ENCODE measurements around the gene FAM171A2. TPM values are rescaled to one million over a fixed set of nuclear protein-coding genes. Genes with fewer than 3 reads are reported as not detected.

FAM171A2 gene
- polyA plus RNA-seq, 3 donors = not detected

- H3K36me3 Mint-ChIP-seq = peaks cover 44 to 51% of the 10 kb centered on the region in 2 donors
- DNase-seq = no peak
- H3K4me3 Mint-ChIP-seq = peak overlapping the region; percentile 53 to 65
- intact Hi-C loops (cut with micrococcal nuclease) = loop anchor here in 1 of 2 donors (5.0 kb wide), 1 partner anchor 36 kb away; no protein-coding TSS in a partner anchor
- H3K9ac ChIP-seq (ENCODE audit: insufficient read depth, low read length, poor library complexity, severe bottlenecking) = peak overlapping the region; percentile 15
- peaks cover 45 to 48% of the 10 kb centered on the region in 2 donors for H3K36me3 ChIP-seq (replicated peaks in 1 of 2; ENCODE audit: control insufficient read depth in 1 of 2, insufficient read depth in 2 of 2, low read length in 2 of 2)
- peak overlapping the region; percentile 76 for H3K4me2 ChIP-seq (replicated peaks; ENCODE audit: extremely low read depth, low read length, poor library complexity, severe bottlenecking)
- H3K27ac ChIP-seq (ENCODE audit: low read depth in 1 of 2, low read length in 2 of 2) = no peak overlapping the region
- H3K27me3 ChIP-seq (ENCODE audit: control insufficient read depth in 2 of 2, insufficient read depth in 2 of 2, low read length in 2 of 2) = peaks cover 0 to 5% of the 10 kb centered on the region in 2 donors
- H3K4me3 ChIP-seq (replicated peaks in 1 of 3; ENCODE audit: low read depth in 2 of 3, low read length in 3 of 3) = peak overlapping the region in 1 of 3 experiments; percentile 65
- H3K4me1 ChIP-seq (ENCODE audit: control insufficient read depth in 1 of 2, insufficient read depth in 2 of 2, low read length in 2 of 2) = peaks cover 25 to 54% of the 10 kb centered on the region in 2 donors
- no peak overlapping the region for H2AFZ ChIP-seq (ENCODE audit: insufficient read depth, low read depth, low read length, poor library complexity, severe bottlenecking)
- peaks cover 33% of the 10 kb centered on the region for H3K4me1 Mint-ChIP-seq
- no peak for TF ChIP-seq CTCF (IDR thresholded peaks at IDR 0.05)
- H4K20me1 ChIP-seq (ENCODE audit: insufficient read depth, low read length) = peaks cover 56% of the 10 kb centered on the region
- H3K27me3 Mint-ChIP-seq (ENCODE audit: low read depth in 3 of 3) = peaks cover 8 to 25% (median 8%) of the 10 kb centered on the region in 3 donors
- peak overlapping the region in 1 of 7 donors; percentile 54 for H3K27ac Mint-ChIP-seq
- H3K9me3 Mint-ChIP-seq = peaks cover 0 to 4% (median 0%) of the 10 kb centered on the region in 7 donors
- no peaks in the 10 kb centered on the region for H3K9me3 ChIP-seq (replicated peaks in 1 of 2; ENCODE audit: control insufficient read depth in 1 of 2, insufficient read depth in 1 of 2, low read length in 2 of 2)
- 49% methylated on average over 20 of the region's 22 CpGs for WGBS (ENCODE audit: insufficient coverage)
- peaks cover 27% of the 10 kb centered on the region for H3K79me2 ChIP-seq (ENCODE audit: insufficient read depth, low read length)
These were observed 10.6 kb downstream of the FAM171A2 start for GRCh38 chr17:44352828-44353671.

GRCh38 chr17:44351961-44352827 is 11.5 kb downstream of the FAM171A2 start:
- H3K4me2 ChIP-seq (replicated peaks; ENCODE audit: extremely low read depth, low read length, poor library complexity, severe bottlenecking) = no peak overlapping the region
- Mint-ChIP-seq H3K36me3 (peaks cover 44 to 51% of the 10 kb centered on the region in 2 donors), H3K4me1 (peaks cover 40% of the 10 kb centered on the region), H3K27ac (no peak overlapping the region), H3K27me3 (ENCODE audit: low read depth in 3 of 3) (peaks cover 8 to 23% (median 8%) of the 10 kb centered on the region in 3 donors), H3K4me3 (no peak overlapping the region), H3K9me3 (peaks cover 0 to 4% (median 0%) of the 10 kb centered on the region in 7 donors)
- H3K9ac ChIP-seq (ENCODE audit: insufficient read depth, low read length, poor library complexity, severe bottlenecking) = no peak overlapping the region
- H3K4me3 ChIP-seq (replicated peaks in 1 of 3; ENCODE audit: low read depth in 2 of 3, low read length in 3 of 3) = no peak overlapping the region
- DNase-seq = no peak
- H2AFZ ChIP-seq (ENCODE audit: insufficient read depth, low read depth, low read length, poor library complexity, severe bottlenecking) = no peak overlapping the region
- no peaks in the 10 kb centered on the region for H3K9me3 ChIP-seq (replicated peaks in 1 of 2; ENCODE audit: control insufficient read depth in 1 of 2, insufficient read depth in 1 of 2, low read length in 2 of 2)
- intact Hi-C loops (cut with micrococcal nuclease) = loop anchor here in 1 of 2 donors (2.0 to 5.0 kb wide), 2 partner anchors 35 to 141 kb away; no protein-coding TSS in a partner anchor
- no peak overlapping the region for H3K27ac ChIP-seq (ENCODE audit: low read depth in 1 of 2, low read length in 2 of 2)
- H3K79me2 ChIP-seq (ENCODE audit: insufficient read depth, low read length) = peaks cover 30% of the 10 kb centered on the region
- H3K4me1 ChIP-seq (ENCODE audit: control insufficient read depth in 1 of 2, insufficient read depth in 2 of 2, low read length in 2 of 2) = peaks cover 34 to 62% of the 10 kb centered on the region in 2 donors
- 93% methylated on average over 29 of the region's 36 CpGs for WGBS (ENCODE audit: insufficient coverage)
- TF ChIP-seq CTCF (IDR thresholded peaks at IDR 0.05) = no peak
- peaks cover 0 to 5% of the 10 kb centered on the region in 2 donors for H3K27me3 ChIP-seq (ENCODE audit: control insufficient read depth in 2 of 2, insufficient read depth in 2 of 2, low read length in 2 of 2)
- H4K20me1 ChIP-seq (ENCODE audit: insufficient read depth, low read length) = peaks cover 65% of the 10 kb centered on the region
- peaks cover 45 to 48% of the 10 kb centered on the region in 2 donors for H3K36me3 ChIP-seq (replicated peaks in 1 of 2; ENCODE audit: control insufficient read depth in 1 of 2, insufficient read depth in 2 of 2, low read length in 2 of 2)

Data from CD14-positive monocyte (primary cell).